Stomach smooth muscle (tissue), 2 donors: ENCODE results near the gene TOX2.
A peak's percentile ranks its signal among the peaks of the same experiment; 100 is the strongest.

ENCODE experiments used
- H3K27ac ChIP-seq: one replicate; pipeline ENCODE4 v1.7.0; 2013; ENCODE audit warnings: mild to moderate bottlenecking, low read length, inconsistent platforms
- H3K27me3 ChIP-seq, 2 donors: one replicate each; pipeline ENCODE4 v1.7.0; 2013; ENCODE audit warnings: low read length in 2 of 2; ENCODE audit not compliant: insufficient read depth in 2 of 2, control insufficient read depth in 1 of 2
- H3K36me3 ChIP-seq, 2 donors: one replicate each; pipeline ENCODE4 v1.7.0; 2013; ENCODE audit warnings: low read length in 2 of 2; ENCODE audit not compliant: control insufficient read depth in 2 of 2, insufficient read depth in 2 of 2
- H3K4me1 ChIP-seq: one replicate; pipeline ENCODE4 v1.7.0; 2013; ENCODE audit warnings: low read length; ENCODE audit not compliant: control insufficient read depth, insufficient read depth
- H3K4me3 ChIP-seq, 2 donors: one replicate each; pipeline ENCODE4 v1.7.0; 2013; ENCODE audit warnings: low read length in 2 of 2
- H3K9ac ChIP-seq, 2 donors: one replicate each; pipeline ENCODE4 v1.7.0; 2013; ENCODE audit warnings: low read length in 2 of 2, mild to moderate bottlenecking in 1 of 2
- H3K9me3 ChIP-seq, 2 donors: one replicate each; pipeline ENCODE4 v1.7.0; 2013; ENCODE audit warnings: low read length in 2 of 2; ENCODE audit not compliant: control insufficient read depth in 2 of 2
- donor health status: healthy.
- donor health status: Pancreatic carcinoma.

The TOX2 gene, protein sequence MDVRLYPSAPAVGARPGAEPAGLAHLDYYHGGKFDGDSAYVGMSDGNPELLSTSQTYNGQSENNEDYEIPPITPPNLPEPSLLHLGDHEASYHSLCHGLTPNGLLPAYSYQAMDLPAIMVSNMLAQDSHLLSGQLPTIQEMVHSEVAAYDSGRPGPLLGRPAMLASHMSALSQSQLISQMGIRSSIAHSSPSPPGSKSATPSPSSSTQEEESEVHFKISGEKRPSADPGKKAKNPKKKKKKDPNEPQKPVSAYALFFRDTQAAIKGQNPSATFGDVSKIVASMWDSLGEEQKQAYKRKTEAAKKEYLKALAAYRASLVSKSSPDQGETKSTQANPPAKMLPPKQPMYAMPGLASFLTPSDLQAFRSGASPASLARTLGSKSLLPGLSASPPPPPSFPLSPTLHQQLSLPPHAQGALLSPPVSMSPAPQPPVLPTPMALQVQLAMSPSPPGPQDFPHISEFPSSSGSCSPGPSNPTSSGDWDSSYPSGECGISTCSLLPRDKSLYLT

DNA sequence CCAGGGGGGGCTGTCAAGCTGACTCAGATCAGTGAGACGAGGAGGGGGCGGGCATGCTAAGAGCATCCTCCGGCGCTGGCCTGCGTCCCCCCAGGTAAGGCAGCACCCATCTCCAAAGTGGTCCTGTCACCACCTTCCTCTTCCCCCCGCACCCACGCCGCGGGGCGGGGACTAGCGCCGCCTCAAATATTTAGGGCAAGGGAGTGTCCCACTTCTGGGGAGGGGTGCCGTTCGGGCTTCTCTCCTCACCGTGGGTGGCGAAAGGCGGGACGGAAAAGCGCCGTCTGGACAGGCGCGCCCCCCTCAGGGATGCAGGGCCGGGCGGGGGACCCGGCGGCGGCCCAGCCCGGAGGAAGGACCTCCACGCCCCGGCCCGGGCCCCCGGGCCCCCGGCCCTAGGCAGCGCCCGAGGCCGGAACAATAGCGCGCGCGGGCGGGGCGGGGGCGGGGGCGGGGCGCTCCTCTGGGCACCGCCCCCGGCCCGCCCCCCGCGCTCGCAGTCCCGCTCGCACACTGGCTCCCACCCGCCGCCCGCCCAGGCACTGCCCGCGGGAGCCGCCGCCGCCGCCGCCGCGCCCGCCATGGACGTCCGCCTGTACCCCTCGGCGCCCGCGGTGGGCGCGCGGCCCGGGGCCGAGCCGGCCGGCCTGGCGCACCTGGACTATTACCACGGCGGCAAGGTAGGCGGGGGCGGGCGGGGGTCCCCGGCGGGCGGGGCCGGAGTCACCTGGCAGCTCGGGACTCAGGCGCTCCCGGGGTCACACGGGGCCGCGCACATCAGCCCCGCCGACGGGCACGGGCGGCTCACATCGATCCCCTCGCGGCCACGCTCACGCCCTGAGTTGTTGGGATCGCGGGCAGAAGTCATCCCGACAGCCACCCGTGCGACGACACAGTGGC, at the start of gene TOX2:
Gene TOX2, plus strand, starts transcription at position 542 of the 900 bp plus-strand sequence. Its CDS starts 40 bp downstream, at position 582.
- H3K9me3 ChIP-seq: peaks cover 10 to 12% of the 10 kb centered on the region in 2 donors
- peak within 1 kb of the TSS; percentile 49 to 67 for H3K4me3 ChIP-seq
- H3K27ac ChIP-seq: no peak within 1 kb of the TSS
- no peaks in the 10 kb centered on the region for H3K36me3 ChIP-seq
- H3K27me3 ChIP-seq: peaks cover 19 to 41% of the 10 kb centered on the region in 2 donors
- peak within 1 kb of the TSS in 1 of 2 donors; percentile 15 for H3K9ac ChIP-seq
- peaks cover 12% of the 10 kb centered on the region for H3K4me1 ChIP-seq

DNA sequence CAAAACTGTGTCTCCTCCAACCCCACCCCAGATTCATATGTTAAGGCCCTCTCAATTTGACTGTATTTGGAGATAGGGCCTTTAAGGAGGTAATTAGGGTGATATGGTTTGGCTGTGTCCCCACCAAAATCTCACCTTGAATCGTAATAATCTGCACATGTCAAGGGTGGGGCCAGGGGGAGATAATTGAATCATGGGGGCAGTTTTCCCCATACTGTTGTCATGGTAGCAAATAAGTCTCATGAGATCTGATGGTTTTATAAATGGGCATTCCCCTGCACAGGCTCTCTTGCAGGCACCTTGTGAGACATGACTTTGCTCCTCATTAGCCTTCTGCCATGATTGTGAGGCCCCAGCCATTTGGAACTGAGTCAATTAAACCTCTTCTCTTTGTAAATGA, 46.6 kb upstream of the TOX2 start:
- Histone ChIP-seq H3K27me3 (no peaks in the 10 kb centered on the region), H3K9ac (no peak overlapping the region), H3K27ac (no peak overlapping the region), H3K36me3 (no peaks in the 10 kb centered on the region), H3K4me3 (no peak overlapping the region), H3K9me3 (no peaks in the 10 kb centered on the region), H3K4me1 (no peaks in the 10 kb centered on the region)

DNA sequence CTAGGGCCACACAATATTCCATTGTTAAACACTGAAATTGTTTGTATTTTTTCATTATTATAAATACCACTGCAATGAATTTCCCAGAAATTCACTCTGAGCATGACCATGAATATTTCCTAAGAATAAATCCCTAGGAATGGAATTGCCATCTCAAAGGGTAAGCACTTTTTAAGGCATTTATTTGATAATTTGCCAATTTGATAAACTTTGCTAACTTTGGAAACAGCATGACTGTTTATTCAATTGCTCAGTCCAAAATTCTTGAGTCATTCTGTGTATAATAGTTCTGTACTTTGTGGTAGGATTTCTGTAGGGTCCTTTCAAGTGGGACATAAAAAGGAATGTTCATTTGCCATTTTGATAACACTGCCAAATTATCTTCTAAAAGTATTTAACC, 44.2 kb upstream of the TOX2 start:
- H3K36me3 ChIP-seq: no peaks in the 10 kb centered on the region
- H3K9ac ChIP-seq: no peak overlapping the region
- H3K27me3 ChIP-seq: no peaks in the 10 kb centered on the region
- no peaks in the 10 kb centered on the region for H3K4me1 ChIP-seq
- no peaks in the 10 kb centered on the region for H3K9me3 ChIP-seq
- H3K27ac ChIP-seq: no peak overlapping the region
- no peak overlapping the region for H3K4me3 ChIP-seq

DNA sequence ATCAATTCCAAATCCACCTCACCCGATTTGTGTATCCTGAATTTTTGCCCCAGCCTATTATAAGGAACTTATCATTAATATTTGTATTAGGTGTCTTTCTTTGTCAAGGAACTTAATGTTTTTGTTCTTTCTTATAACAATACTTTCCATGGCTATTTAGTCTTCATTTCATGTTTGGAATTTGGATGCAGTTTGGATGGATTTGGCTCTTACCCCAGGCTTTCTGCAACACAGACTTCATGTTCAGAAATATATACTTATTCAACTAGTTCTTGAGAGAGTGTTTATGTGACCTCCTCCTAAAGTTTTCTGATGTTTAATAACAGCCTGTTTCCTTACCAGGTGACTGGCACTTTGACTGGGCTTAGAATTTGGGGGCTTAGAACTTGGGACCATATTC, 35.9 kb upstream of the TOX2 start:
- H3K27ac ChIP-seq: no peak overlapping the region
- H3K27me3 ChIP-seq: no peaks in the 10 kb centered on the region
- H3K9me3 ChIP-seq: no peaks in the 10 kb centered on the region
- H3K36me3 ChIP-seq: no peaks in the 10 kb centered on the region
- H3K4me3 ChIP-seq: no peak overlapping the region
- H3K4me1 ChIP-seq: no peaks in the 10 kb centered on the region
- H3K9ac ChIP-seq: no peak overlapping the region

DNA sequence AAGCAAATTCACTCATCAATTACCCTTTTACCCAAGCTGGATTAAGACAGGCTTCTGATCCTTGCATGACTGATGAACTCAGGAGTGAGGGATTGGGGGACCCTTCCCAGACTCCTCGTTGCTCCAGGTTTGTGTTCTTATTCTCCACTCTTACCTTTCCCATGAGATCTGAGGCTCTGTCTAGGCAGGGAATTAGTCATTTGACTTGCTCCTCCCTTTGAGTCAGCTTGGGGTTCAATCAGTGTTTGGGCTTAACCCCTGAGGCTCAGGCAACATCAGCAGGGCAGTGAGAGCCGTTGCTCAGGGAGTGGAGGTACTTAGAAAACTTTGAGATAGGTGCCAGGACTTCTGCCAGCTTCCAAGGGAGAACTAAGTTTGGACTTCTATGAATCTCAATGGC, 20.7 kb upstream of the TOX2 start:
- Histone ChIP-seq H3K27ac (no peak overlapping the region), H3K36me3 (no peaks in the 10 kb centered on the region), H3K4me3 (no peak overlapping the region), H3K9me3 (peaks cover 5 to 8% of the 10 kb centered on the region in 2 donors), H3K9ac (no peak overlapping the region), H3K4me1 (no peaks in the 10 kb centered on the region), H3K27me3 (no peaks in the 10 kb centered on the region)

DNA sequence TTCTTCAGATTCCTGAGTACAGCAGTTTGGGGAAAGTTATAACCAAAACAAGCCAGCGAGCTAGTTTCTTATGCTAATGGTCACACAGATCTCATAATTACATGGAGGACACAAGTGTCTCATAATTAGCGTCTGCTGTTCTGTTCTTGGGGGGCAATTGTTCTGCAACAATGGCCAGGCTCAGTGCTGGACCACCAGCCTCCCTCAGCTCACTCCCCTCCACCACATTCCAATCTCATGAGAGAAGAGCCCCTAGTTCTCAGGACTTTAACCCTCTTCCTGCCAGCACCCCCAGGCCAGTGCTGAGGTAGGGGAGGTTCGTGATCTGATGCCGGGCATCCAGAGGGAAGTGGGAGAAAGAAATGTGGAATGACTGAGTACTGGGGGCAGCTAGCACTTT, 20.2 kb upstream of the TOX2 start:
- peaks cover 0 to 2% of the 10 kb centered on the region in 2 donors for H3K27me3 ChIP-seq
- H3K4me3 ChIP-seq: no peak overlapping the region
- H3K4me1 ChIP-seq: no peaks in the 10 kb centered on the region
- H3K27ac ChIP-seq: no peak overlapping the region
- no peak overlapping the region for H3K9ac ChIP-seq
- no peaks in the 10 kb centered on the region for H3K36me3 ChIP-seq
- peaks cover 5 to 8% of the 10 kb centered on the region in 2 donors for H3K9me3 ChIP-seq

DNA sequence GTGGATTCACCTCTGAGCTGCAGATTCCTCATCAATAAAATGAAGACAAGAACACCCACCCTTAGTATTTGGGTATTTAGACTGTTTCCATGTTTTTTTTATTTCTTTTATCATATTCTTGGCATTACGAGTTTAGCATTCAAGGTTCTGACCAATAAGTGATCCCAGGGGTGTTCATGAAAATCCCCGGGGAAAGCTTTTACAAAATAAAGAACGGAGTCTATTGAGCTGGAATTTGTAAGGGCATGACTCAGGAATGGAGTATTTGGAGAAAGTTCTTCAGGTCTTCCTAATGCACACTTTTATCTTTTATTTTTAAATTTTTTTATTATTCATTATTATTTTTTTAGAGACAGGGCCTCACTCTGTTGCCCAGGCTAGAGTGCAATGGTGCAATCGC, 19.4 kb upstream of the TOX2 start:
- H3K36me3 ChIP-seq: no peaks in the 10 kb centered on the region
- no peak overlapping the region for H3K4me3 ChIP-seq
- H3K4me1 ChIP-seq: no peaks in the 10 kb centered on the region
- H3K9ac ChIP-seq: no peak overlapping the region
- no peak overlapping the region for H3K27ac ChIP-seq
- H3K9me3 ChIP-seq: peaks cover 3 to 6% of the 10 kb centered on the region in 2 donors
- H3K27me3 ChIP-seq: peaks cover 0 to 2% of the 10 kb centered on the region in 2 donors

DNA sequence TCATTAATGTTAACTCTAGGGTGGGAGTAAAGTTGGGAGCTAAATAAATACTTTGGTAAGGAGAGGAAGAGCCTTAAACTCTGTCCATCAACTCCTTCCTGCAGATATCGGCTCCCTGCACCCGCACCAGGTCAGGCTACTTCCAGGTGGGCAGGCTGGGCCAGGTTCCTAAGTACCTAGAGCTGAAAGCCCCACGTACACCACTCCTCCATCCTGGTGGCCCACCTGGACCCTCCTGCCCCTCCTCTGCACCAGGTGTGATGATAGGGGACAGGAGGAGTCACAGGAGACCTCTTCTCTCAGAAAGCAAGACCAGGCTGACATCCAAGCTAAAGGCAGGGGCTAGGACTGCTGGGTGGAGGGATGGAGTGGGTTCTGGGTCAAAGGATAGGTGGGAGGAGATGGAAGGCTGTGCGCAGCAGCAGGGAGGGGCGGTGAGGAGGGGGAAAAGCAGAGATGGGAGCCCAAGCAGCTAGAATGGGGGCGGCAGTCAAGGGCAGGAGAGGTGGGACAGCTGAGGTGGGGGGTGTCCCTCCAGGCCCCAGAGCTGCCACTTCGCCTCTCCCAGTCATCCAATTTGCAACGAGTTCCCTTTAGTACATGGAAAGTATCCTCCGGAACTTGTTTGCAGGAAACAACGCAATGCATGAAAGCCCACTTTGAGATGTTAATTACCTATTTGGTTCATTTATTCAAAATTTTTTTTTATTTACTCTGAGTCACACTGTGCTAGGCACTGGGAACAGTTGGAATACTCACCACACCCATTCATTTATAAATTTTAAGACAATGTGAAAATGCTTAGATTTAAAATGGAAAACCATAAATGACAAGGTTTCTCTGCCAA, 15.2 kb upstream of the TOX2 start:
- Histone ChIP-seq H3K4me1 (no peaks in the 10 kb centered on the region), H3K36me3 (no peaks in the 10 kb centered on the region), H3K27ac (no peak overlapping the region), H3K9me3 (peaks cover 5 to 7% of the 10 kb centered on the region in 2 donors), H3K27me3 (peaks cover 0 to 2% of the 10 kb centered on the region in 2 donors), H3K9ac (no peak overlapping the region), H3K4me3 (no peak overlapping the region)

DNA sequence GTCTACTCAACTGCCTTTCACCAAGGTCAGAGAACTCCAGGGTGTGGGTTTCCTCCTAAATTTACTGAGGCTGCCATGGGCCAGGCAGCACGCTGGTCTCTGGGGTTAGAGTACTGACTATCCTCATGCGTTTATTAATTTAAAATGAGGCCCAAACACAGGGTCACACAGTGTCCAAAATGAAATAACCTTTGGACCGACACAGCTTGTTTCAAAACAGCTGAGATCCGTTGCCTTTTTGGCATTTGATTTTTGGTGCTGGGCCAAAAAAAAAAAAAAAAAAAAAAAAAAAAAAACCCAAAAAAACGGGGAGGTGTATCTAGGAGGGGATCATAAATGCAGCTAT, 14.6 kb upstream of the TOX2 start:
- Histone ChIP-seq H3K9ac (no peak overlapping the region), H3K4me1 (no peaks in the 10 kb centered on the region), H3K27ac (no peak overlapping the region), H3K9me3 (peaks cover 5 to 7% of the 10 kb centered on the region in 2 donors), H3K4me3 (no peak overlapping the region), H3K27me3 (peaks cover 0 to 2% of the 10 kb centered on the region in 2 donors), H3K36me3 (no peaks in the 10 kb centered on the region)

DNA sequence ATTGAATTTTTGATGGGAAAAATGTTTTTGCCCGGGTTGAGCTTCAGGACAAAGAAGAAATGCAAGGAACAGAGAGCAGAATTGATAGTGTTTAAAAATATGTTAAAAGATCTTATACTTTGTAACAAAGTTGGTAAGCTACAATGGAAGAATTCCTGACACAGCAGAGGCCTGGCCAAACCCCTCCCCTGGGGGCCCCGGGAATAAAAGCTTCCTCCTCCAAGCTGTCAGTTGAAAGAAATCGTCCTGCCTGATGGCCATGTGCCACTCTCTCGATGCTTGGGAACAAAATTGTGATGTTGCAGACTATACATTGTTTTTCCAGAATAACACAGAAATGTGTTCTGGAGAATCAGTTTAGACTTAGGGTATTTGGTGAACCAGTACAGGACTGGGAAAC, 14.2 kb upstream of the TOX2 start:
- Histone ChIP-seq H3K27me3 (peaks cover 0 to 2% of the 10 kb centered on the region in 2 donors), H3K4me3 (no peak overlapping the region), H3K9ac (no peak overlapping the region), H3K36me3 (no peaks in the 10 kb centered on the region), H3K9me3 (peaks cover 5 to 7% of the 10 kb centered on the region in 2 donors), H3K27ac (no peak overlapping the region), H3K4me1 (no peaks in the 10 kb centered on the region)
